Hepatocyte (in vitro differentiated cells): ENCODE results near the gene C18orf63. TPM values are rescaled to one million over a fixed set of nuclear protein-coding genes. Genes with fewer than 3 reads are reported as not detected.

Experiments used
- DNase-seq: peaks from one replicate; pipeline ENCODE4 v3.0.0-alpha.2; 2016; ENCODE audit warnings: low spot score
- H2AFZ ChIP-seq: fragments of 200-600 bp; sonication (generic); 2 replicates; pipeline ENCODE4 v1.6.0; 2016; ENCODE audit warnings: antibody characterized with exemption, mild to moderate bottlenecking
- H3K27ac ChIP-seq: fragments of 200-600 bp; sonication (generic); 2 replicates; pipeline ENCODE4 v1.5.1; 2016; ENCODE audit warnings: mild to moderate bottlenecking
- H3K27me3 ChIP-seq: fragments of 200-600 bp; sonication (generic); 2 replicates; pipeline ENCODE4 v1.6.1; 2016
- H3K36me3 ChIP-seq: fragments of 200-600 bp; sonication (generic); replicated peaks from 2 replicates; pipeline ENCODE4 v1.5.1; 2016; ENCODE audit warnings: low read depth; ENCODE audit not compliant: insufficient read depth
- H3K4me1 ChIP-seq: fragments of 200-600 bp; sonication (generic); 2 replicates; pipeline ENCODE4 v1.5.1; 2016; ENCODE audit warnings: mild to moderate bottlenecking, moderate library complexity; ENCODE audit not compliant: insufficient read depth
- H3K4me2 ChIP-seq: fragments of 200-600 bp; sonication (generic); 2 replicates; pipeline ENCODE4 v1.6.0; 2016
- H3K4me3 ChIP-seq: fragments of 200-600 bp; sonication (generic); 2 replicates; pipeline ENCODE4 v1.5.1; 2016; ENCODE audit warnings: mild to moderate bottlenecking
- H3K79me2 ChIP-seq: fragments of 200-600 bp; sonication (generic); 2 replicates; pipeline ENCODE4 v1.6.0; 2017; ENCODE audit warnings: mild to moderate bottlenecking
- H3K9me2 ChIP-seq: fragments of 200-600 bp; sonication (generic); replicated peaks from 2 replicates; pipeline ENCODE4 v1.6.0; 2017; ENCODE audit warnings: mild to moderate bottlenecking; ENCODE audit not compliant: insufficient read depth
- H3K9me3 ChIP-seq: fragments of 200-600 bp; sonication (generic); 2 replicates; pipeline ENCODE4 v1.5.1; 2016; ENCODE audit warnings: low read depth, mild to moderate bottlenecking
- H4K20me1 ChIP-seq: fragments of 200-600 bp; sonication (generic); 2 replicates; pipeline ENCODE4 v1.6.0; 2016; ENCODE audit warnings: mild to moderate bottlenecking; ENCODE audit not compliant: insufficient read depth, poor library complexity, severe bottlenecking
- CTCF ChIP-seq: fragments of 200-600 bp; sonication (generic); IDR thresholded peaks from 2 replicates; pipeline ENCODE4 v1.5.1; 2016; ENCODE audit warnings: antibody characterized with exemption, mild to moderate bottlenecking; ENCODE audit not compliant: poor library complexity
- EZH2 ChIP-seq: fragments of 200-600 bp; sonication (generic); IDR thresholded peaks from 2 replicates; pipeline ENCODE4 v1.6.1; 2016; ENCODE audit warnings: antibody characterized with exemption, mild to moderate bottlenecking, borderline replicate concordance
- EZH2phosphoT487 ChIP-seq: fragments of 200-600 bp; sonication (generic); IDR thresholded peaks from one replicate; pipeline ENCODE4 v1.6.1; 2018; ENCODE audit warnings: antibody characterized with exemption, mild to moderate bottlenecking, low read depth, moderate library complexity; ENCODE audit not compliant: unreplicated experiment, severe bottlenecking
- WGBS: methylation state at CpG from one replicate; pipeline ENCODE4 v1.1.6; 2016; ENCODE audit warnings: low lambda C conversion rate; ENCODE audit errors: missing lambda C conversion rate; 5-methylcytosine and 5-hydroxymethylcytosine counted together
- polyA plus RNA-seq: library from polyadenylated mRNA; unstranded; fragments of >200 nt; fragmentation: Nextera tagmentation; extraction: Ambion mirVana; gene quantifications from 2 replicates; pipeline ENCODE4 v1.2.1, GENCODE V29; 2016
- total RNA-seq: library from RNA; depleted of rRNA; stranded (reverse); fragments of >200 nt; gene quantifications from 2 replicates; pipeline ENCODE4 v1.2.3, GENCODE V29; 2014

C18orf63 gene
- total and polyA plus RNA-seq, 2 experiments from 2014 or later, result not detected

GRCh38 chr18:74337155-74337911 lies 21.7 kb downstream of the C18orf63 start:
- Histone ChIP-seq H3K4me1 (no peaks in the 10 kb centered on the region), H3K36me3 (no peaks in the 10 kb centered on the region), H3K4me2 (no peak overlapping the region), H3K4me3 (no peak overlapping the region), H2AFZ (no peak overlapping the region), H3K9me2 (no peaks in the 10 kb centered on the region), H3K27me3 (no peaks in the 10 kb centered on the region), H3K79me2 (no peaks in the 10 kb centered on the region), H3K27ac (no peak overlapping the region), H4K20me1 (no peaks in the 10 kb centered on the region), H3K9me3 (no peaks in the 10 kb centered on the region)
- TF ChIP-seq EZH2phosphoT487, result no peak
- TF ChIP-seq EZH2, result no peak
- TF ChIP-seq CTCF, result no peak
- WGBS, result 71% methylated on average over 5 of the region's 5 CpGs
- no peak for DNase-seq

GRCh38 chr18:74337912-74338309 lies 22.3 kb downstream of the C18orf63 start:
- Histone ChIP-seq H3K4me3 (no peak overlapping the region), H3K27me3 (no peaks in the 10 kb centered on the region), H3K4me1 (no peaks in the 10 kb centered on the region), H3K9me3 (no peaks in the 10 kb centered on the region), H3K36me3 (no peaks in the 10 kb centered on the region), H4K20me1 (no peaks in the 10 kb centered on the region), H3K9me2 (no peaks in the 10 kb centered on the region), H3K27ac (no peak overlapping the region), H2AFZ (no peak overlapping the region), H3K4me2 (no peak overlapping the region), H3K79me2 (no peaks in the 10 kb centered on the region)
- TF ChIP-seq EZH2phosphoT487 (no peak), EZH2 (no peak), CTCF (no peak)
- WGBS, result 95% methylated on average over 1 of the region's 1 CpG
- DNase-seq, result no peak

- Histone ChIP-seq H3K9me3 (no peaks in the 10 kb centered on the region), H4K20me1 (no peaks in the 10 kb centered on the region), H2AFZ (no peak overlapping the region), H3K4me1 (no peaks in the 10 kb centered on the region), H3K9me2 (no peaks in the 10 kb centered on the region), H3K27me3 (no peaks in the 10 kb centered on the region), H3K36me3 (no peaks in the 10 kb centered on the region), H3K27ac (no peak overlapping the region), H3K4me3 (no peak overlapping the region), H3K79me2 (no peaks in the 10 kb centered on the region), H3K4me2 (no peak overlapping the region)
- DNase-seq, result peak; percentile 71
- WGBS, result 14% methylated on average over 4 of the region's 4 CpGs
- TF ChIP-seq EZH2 (no peak), CTCF (peak; percentile 89)
These were observed 26.9 kb downstream of the C18orf63 start for GRCh38 chr18:74342416-74343043.
